ENCODE data around the gene AKAP9.
A peak's percentile ranks its signal among the peaks of the same experiment; 100 is the strongest.
"Not testable (repeated sequence)": the region's sequence is repeated elsewhere in the genome, so short reads cannot be mapped to it uniquely, and the experiment has no call there.

The AKAP9 gene

DNA sequence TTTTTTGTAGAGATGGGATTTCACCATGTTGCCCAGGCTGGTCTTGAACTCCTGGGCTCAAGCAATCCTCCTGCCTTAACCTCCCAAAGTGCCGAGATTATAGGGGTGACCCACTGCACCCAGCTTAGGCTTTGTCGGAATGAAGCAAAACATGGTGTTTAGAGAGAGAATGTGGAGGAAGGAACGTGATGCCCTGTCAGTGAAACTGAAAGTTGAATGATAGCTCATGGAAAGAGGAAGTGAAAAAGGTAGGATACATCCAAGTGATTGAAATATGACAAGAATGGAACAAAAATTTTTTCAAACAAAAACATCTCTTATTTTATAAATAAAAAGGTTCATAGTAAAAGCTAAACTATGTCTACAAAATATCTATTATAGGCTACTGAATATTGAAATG, 5.9 kb downstream of the AKAP9 start:
- no peak for DNase-seq

DNA sequence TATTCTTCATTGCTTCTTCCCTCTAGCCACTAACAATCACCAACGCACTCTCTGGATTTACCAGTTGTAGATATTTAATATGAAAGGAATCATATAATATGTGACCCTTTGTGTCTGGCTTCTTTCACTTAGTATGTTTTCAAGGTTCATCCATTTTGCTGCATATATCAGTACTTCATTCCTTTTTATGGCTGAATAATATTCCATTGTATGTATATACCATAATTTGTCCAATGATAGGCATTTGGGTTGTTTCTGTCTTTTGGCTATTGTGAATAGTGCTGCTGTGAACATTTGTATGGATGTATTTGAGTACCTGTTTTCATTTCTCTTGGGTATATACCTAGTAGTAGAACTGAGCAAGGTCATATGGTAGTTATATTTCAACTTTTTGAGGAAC, 7.3 kb downstream of the AKAP9 start:
- DNase-seq = no peak

DNA sequence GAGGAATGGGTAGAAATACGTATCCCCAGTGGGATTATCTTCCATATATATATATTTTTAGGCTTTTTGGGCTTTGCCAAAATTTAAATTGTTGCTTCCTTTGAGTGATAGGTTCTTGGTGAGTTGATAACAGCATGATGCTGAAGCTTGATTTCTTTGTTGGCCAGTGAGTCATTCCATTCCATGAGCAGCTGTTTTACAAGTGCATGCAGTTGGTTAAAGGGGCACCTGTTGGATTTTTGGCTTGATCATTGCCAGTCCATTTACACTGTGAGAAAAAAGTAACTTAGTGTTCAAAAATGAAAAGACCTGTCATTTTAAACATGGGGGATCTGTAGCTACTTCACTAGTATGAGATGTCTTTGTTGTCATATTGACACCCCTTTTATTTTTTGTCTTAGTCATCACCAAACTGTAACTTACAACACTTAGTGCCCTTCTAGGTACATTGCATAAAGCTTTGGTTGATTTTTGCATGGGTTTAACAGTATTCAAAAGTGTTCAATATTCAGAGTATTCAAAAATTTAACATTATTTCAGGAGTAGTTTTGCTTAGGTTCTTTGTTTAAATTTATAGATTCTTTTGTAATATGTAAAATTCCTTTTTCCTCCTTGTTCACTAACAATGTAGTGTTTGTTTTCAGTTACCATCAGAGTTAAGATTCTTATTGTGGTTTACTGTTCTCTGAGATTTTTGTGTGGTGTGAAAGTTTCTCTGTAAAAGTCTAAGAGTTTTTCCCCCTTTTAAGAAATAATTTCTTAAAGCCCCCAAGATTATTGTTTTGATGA, 8.8 kb downstream of the AKAP9 start:
- no peak for DNase-seq

DNA sequence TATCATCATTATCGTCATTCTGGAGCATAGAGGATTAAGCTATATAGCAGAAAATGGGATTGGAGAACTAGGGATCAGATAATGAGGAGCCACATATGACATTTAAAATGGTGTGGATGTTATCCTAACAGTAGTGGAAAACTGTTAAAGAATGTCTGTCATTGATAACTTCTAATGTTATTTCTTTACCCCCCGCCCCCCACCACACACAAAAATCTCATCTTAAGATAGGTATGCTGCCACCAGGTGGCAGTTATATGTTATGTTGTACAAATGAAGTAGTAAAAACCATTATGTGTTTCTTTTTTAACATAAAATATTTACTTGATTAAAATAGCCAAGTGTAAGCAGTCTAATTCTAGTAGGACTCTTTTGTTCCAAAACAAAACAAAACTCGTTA, 13.0 kb downstream of the AKAP9 start:
- peak; percentile 13 for DNase-seq

DNA sequence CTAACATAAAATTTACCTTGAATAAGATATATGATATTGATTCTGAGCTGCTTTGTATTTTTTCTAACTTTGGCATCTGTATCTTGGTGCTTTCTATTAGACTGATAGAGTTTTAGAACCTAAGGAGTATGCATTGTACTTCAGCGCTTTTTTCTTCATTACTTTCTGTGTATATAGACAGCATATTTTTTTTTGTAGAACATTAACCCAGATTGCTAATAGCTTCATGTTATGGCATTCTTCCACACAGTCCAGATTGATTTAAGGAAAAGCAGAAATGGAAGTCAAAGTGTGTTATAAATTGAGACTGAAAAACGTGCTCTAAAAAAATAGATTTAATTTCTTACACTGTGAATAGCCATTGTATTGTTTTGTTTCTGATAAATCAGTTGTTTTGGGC, 15.8 kb downstream of the AKAP9 start:
- not testable (repeated sequence) for DNase-seq

DNA sequence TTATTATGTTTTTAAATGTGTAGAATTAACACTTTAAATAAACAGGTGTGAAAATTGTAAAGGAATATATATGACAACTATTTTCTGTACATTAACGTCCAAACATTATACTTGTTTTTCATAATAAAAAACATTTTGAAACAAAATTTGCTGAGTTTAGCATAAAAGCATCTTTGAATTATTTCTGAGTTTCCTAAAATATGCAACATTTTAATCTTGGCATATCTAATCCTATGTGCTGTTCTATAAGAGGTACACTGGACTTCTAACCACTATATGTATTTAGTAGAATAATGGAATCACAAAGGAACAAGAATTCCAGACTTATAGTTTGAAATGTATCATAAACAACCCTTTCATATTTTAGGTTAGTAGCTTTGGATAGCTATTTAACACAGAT, 16.6 kb downstream of the AKAP9 start:
- no peak for DNase-seq

DNA sequence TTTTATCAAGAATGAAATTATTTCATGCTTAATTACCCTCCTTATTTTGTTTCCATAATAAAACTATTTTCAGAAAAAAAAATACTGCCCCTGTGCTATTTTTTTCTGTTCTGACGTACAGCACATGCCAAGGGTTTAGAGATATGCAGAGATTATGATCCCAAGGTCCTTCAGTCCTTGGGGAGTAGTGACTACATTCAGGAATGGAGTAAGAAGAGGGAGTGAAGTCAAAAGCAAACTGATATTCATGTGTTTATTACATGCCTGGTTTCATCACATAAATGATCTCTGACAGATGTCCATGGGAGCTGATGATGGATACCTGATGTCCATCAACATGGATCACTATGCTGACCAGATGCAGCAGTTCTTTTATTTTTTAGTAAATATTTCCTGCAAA, 17.2 kb downstream of the AKAP9 start:
- no peak for DNase-seq

DNA sequence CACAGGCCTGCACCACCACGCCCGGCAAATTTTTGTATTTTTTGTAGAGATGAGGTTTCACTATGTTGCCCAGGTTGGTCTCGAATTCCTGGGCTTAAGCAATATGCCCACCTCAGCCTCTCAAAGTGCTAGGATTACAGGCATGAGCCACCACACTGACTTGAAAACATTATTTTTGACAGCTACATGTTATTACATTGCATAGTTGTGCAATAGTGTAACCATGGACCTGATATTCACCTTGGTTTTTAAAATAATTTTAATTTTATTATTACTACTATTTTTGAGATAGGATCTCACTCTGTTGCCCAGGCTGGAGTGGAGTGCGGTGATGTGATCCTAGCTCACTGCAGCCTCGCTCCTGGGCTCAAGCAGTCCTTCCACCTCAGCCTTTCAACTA, 18.4 kb downstream of the AKAP9 start:
- no peak for DNase-seq

DNA sequence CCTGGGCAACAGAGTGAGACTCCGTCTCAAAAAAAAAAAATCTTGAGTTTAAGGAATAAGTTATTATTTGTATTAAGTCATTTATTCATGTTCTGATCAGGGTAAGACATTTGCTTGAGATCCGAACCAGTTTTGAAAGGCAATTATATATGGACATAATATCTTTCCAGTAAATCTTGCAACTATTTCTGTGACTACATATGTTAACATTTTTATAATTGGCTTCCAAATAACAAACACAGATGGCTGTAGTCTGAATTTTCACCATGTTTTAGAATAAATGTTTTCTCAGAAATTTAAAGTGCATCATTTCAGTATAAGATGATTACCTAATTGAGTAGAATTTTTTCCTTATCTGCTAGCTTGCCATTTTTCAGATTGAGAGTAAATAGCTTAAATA, 21.2 kb downstream of the AKAP9 start:
- DNase-seq = no peak

DNA sequence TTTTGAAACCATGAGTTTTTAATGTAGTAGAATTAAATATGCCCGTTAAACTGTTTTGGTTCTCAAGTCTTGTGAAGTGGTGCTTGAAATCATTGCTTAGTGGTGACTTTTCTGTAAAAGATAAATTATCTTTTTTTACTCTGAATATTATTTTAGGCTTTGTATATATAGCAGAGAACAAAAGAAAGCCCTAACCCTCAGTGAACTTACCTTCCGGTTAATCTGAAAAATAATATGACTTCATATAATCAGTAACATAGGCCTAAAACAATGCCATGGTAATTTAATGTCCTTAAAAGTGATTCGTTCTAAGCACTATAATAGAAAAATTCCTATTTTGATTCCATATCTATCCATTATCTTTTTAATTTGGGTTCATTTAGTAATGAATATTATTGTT, 21.8 kb downstream of the AKAP9 start:
- no peak for DNase-seq

DNA sequence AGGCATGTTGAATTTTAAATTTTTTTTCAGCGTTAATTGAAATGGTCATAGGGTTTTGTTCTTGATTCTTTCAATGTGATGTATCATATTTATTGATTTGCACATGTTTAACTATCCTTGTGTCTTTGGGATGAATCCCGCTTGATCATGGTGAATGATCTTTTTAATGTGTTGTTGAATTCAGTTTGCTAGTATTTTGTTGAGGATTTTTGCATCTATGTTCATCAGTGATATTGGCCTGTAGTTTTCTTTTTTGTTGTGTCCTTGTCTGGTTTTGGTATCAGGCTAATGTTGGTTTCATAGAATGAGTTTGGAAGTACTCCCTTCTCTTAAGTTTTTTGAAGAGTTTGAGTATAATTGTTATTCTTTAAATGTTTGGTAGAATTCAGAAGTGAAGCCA, 26.9 kb downstream of the AKAP9 start:
- DNase-seq = not testable (repeated sequence)

DNA sequence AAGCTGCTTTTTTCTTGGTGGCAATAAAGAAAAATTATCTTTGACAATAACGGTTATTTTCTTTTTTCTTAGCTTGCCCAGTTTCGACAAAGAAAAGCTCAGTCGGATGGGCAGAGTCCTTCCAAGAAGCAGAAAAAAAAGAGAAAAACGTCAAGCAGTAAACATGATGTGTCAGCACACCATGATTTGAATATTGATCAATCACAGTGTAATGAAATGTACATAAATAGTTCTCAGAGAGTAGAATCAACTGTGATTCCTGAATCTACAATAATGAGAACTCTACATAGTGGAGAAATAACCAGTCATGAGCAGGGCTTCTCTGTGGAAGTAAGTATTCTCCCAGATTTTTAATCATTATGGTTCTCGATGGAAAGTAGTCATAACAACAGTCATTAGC, 33.0 kb downstream of the AKAP9 start:
- DNase-seq = no peak

DNA sequence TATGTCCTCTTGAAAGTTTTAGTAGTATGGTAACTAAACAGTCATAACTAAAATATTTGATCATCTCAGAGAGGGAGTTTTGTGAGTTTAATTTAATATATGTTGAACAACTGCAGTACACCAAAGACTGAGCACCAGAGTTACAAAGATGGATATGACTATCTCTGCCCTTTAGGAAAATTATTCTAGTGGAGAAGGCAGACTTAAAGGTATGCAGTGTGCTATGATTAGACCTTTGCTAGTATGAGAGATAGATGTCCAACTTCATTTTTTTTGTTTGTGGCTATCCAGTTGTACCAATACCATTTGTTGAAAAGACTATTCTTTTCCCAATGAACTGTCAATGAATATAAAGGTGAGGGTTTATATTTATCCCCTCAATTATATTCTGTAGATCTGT, 33.4 kb downstream of the AKAP9 start:
- DNase-seq = no peak

DNA sequence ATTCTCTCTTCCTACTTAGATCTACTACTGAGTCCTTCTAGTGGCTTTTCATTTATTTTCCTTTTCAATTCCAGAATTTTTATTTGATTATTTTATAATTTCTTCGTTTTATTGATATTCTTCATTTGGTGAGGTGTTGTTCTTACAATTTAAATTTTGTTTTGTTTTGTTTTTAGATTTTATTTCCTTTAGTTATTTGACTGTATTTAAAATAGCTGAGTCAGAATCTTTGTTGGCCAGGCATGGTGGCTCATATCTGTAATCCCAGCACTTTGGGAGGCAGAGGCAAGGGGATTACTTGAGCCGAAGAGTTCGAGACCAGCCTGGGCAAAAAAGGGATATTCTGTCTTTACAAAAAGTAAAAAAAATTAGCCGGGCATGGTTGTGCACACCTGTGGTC, 36.1 kb downstream of the AKAP9 start:
- no peak for DNase-seq

DNA sequence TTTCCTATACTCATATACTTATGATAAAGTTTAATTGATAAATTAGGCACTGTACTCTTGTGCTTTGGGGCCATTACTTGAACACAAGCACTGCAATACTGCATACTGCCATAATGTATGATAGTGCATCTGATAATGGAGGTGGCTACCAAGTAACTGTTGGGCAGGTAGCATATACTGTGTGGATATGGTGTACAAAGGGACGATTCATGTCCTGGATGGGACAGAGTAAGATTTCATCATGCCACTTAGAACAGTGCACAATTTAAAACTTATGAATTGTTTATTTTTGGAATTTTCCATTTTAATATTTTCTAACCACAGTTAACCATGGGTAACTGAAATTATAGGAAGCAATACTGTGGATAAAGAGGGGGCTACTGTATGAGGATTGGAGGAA, 38.9 kb downstream of the AKAP9 start:
- no peak for DNase-seq

DNA sequence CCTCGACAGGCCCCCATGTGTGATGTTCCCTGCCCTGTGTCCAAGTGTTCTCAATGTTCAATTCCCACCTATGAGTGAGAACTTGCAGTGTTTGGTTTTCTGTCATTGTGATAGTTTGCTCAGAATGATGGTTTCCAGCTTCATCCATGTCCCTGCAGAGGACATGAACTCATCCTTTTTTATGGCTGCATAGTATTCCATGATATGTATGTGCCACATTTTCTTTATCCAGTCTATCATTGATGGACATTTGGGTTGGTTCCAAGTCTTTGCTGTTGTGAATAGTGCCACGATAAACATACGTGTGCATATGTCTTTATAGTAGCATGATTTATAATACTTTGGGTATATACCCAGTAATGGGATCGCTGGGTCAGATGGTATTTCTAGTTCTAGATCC, 41.7 kb downstream of the AKAP9 start:
- not testable (repeated sequence) for DNase-seq

DNA sequence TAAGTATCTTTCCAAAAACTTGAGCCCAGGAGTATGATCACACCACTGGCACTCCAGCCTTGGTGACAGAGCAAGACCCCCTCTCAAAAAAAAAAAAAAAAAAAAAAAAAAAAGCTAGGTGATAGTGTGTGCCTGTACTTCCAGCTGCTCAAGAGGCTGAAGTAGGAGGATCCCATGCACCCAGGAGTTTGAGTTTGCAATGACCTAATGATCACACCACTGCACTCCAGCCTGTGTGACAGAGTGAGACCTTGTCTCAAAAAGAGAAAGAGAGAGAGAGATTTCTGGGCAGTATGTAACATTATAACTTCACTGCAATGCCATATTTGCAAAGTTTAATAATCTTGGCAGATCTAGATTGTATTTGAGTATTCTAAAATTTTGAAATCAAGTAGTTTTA, 47.6 kb downstream of the AKAP9 start:
- no peak for DNase-seq

DNA sequence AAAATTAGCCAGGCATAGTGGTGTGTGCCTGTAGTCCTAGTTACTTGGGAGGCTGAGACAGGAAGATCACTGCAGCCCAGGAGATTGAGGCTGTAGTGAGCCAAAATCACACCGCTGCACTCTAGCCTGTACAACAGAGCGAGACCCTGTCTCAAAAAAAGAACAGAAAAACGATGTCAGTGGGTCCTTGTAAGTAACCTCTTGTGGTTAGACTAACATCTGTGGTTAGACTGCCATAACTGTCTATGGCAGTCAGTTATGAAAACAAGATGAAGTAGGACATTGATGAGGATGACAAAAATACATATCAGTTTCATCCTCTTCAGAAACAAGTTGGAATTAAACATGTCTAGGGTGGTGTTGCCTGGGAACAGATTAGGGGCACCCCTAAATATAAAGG, 53.3 kb downstream of the AKAP9 start:
- no peak for DNase-seq

DNA sequence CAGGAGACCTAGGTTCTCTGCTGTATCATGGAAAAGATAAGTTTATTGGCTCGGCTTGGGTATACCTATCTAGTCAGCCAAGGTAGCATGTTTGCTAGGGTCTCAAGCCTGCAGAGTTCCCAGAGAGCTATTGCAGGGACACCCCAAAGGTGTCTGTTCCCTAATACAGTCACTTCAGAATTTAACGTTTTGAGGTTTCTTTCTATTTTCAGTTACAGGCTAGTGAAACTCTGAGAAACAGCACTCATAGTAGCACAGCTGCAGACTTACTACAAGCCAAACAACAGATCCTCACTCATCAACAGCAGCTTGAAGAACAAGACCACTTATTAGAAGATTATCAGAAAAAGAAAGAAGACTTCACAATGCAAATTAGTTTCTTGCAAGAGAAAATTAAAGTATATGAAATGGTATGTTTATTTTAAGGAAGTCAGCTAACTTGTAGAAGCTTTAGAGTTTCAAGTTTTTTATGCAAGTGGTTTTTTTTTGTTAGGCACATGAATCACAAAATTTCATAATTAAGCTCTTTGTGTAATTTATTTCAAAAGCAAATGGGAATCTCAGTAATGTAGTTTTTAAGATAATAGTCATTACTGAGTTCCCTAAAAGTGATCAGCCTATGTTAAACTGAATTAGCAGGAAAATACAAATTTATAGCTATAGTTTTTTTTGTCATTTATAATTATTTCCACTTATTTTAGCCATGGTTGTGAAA, 54.9 kb downstream of the AKAP9 start:
- DNase-seq = no peak

DNA sequence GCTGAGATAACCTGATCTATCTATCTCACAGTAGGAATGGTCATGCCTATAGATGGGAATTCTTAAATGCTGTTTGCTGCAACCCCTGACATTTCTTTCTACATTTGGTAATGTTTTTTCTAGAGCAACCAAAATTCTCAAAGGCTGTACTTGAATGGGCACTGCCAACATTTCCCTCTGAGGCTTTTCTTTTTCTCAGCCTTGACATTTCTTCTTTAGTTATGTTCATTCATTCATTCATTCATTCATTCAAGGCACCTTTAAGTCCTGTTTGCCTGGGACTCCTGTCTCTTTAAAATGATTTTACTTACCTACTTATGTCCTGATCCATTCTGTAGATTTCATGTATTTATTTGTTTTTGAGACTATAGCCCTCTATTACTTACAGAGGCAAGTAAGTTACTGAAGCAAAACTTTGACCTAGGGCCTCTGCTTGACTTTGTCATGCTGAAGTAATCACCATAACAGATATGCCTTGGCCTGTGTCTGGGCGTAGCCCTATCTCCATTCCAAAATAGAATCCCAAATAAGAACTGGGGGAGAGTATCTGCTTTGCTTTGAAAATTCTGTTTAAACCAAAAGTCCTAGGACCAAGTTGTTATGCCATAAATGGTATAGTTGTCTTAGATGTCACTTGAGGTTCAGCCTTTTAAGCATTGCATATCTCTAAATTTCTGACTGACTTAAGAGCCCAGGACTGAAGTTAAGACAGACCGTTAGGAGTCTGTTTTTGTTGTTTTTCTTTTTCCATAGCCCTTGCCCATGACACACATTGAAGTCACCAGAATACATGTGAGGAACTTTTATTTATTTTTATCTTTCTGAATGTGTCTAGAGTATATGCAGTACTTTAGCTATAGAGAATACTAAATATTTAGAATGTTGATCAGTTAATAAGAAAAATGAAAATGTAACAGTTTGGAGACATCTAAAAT, 59.2 kb downstream of the AKAP9 start:
- DNase-seq = no peak

DNA sequence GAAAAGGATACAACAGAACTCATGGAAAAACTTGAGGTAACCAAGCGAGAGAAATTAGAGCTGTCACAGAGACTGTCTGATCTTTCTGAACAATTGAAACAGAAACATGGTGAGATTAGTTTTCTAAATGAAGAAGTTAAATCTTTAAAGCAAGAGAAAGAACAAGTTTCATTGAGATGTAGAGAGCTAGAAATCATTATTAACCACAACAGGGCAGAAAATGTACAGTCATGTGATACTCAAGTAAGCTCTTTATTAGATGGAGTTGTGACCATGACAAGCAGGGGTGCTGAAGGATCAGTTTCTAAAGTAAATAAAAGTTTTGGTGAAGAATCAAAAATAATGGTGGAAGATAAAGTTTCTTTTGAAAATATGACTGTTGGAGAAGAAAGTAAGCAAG, 62.1 kb downstream of the AKAP9 start:
- no peak for DNase-seq

DNA sequence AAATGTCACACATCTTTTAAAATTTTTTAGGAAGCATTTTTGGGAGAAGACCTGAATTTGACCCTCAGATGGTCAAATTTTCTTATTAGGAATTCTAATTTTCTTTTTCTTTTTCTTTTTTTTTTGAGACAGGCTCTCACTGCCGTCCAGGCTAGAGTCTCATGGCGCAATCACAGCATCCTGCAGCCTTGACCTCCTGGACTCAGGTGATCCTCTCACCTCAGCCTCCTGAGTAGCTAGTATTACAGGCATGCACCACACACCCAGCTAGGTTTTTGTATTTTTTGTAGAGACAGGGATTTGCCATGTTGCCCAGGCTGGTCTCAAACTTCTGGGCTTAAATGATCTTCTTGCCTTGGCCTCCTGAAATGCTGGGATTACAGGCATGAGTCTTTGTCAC, 65.4 kb downstream of the AKAP9 start:
- no peak for DNase-seq

DNA sequence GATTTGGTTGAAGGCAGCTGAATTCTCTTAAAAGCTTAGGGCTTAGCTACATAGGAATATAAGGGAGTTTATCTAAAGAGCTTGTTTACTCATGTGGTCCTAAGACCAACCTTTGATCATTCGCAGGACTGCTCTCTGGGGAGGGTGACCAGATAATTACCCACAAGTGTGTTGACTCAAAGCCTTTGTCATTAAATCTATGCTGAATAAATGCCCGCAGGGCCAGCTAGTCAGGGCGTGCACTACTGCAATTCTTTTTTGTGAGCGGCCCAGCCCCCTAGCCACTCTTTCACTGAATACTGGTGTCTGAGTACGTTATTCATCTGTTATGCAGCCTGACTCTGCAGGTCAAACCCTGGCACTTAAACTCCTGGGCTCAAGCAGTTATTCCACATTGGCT, 69.6 kb downstream of the AKAP9 start:
- DNase-seq = no peak

DNA sequence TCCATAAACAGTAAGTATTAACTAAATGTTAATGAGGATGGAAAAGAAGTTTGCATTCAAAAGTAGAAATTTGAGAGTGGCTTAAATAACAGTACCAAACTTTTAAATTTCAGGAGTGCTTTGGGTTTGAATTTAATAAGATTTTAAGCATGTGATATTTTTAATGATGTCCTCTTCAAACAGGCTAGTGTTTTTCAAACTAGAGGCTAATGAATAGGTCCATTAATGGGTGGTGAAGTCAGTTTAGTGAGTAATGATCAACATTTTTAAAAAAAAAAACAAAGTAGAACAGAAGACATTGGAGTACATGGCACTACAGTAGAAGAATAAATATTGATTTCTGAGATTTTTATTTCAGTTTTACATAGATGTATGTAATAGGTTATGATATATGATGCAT, 72.9 kb downstream of the AKAP9 start:
- DNase-seq = no peak

All from CD4-positive, alpha-beta T cell treated with Interleukin-17A for 4 hours (primary cell).